DND-41 (cell line): ENCODE measurements around the gene TTC12.

Source experiments
- ATAC-seq: fragments of 200-7000 bp; cut with Tn5 transposase; 3 replicates; pipeline ENCODE4 v1.9.1; 2021; ENCODE audit warnings: low read depth; ENCODE audit not compliant: insufficient read depth
- DNase-seq: peaks from one replicate; pipeline ENCODE4 v3.0.0-alpha.2; 2020
- H2AFZ ChIP-seq: 2 replicates; pipeline ENCODE4 v1.6.0; 2012; ENCODE audit warnings: low read depth, low read length
- H3K27ac ChIP-seq: 2 replicates; pipeline ENCODE4 v1.5.1; 2012; ENCODE audit warnings: low read length, inconsistent platforms
- H3K27me3 ChIP-seq: fragments of 200-600 bp; sonication (generic); 2 replicates; pipeline ENCODE4 v1.6.0; 2012; ENCODE audit warnings: low read length, mild to moderate bottlenecking, inconsistent platforms; ENCODE audit not compliant: insufficient read depth, poor library complexity
- H3K36me3 ChIP-seq: 2 replicates; pipeline ENCODE4 v1.5.1; 2012; ENCODE audit warnings: low read length, inconsistent platforms; ENCODE audit not compliant: insufficient read depth
- H3K4me1 ChIP-seq: 2 replicates; pipeline ENCODE4 v1.5.1; 2012; ENCODE audit warnings: mild to moderate bottlenecking, low read length; ENCODE audit not compliant: insufficient read depth
- H3K4me2 ChIP-seq: 2 replicates; pipeline ENCODE4 v1.6.0; 2012; ENCODE audit warnings: mild to moderate bottlenecking, moderate library complexity, low read length, inconsistent platforms; ENCODE audit not compliant: insufficient read depth
- H3K4me3 ChIP-seq, 2 experiments: fragments of 200-600 bp in 1 of 2; shearing (Covaris generic) in 1 of 2; 2 replicates each; pipeline ENCODE4 v1.5.1; 2012 to 2016; ENCODE audit warnings: inconsistent platforms in 2 of 2, low read length in 2 of 2, mild to moderate bottlenecking in 2 of 2, low read depth in 1 of 2, moderate library complexity in 1 of 2
- H3K79me2 ChIP-seq: 2 replicates; pipeline ENCODE4 v1.6.0; 2012; ENCODE audit warnings: low read length, inconsistent platforms; ENCODE audit not compliant: insufficient read depth
- H3K9ac ChIP-seq: 2 replicates; pipeline ENCODE4 v1.6.0; 2012; ENCODE audit warnings: low read depth, mild to moderate bottlenecking, inconsistent platforms, low read length, moderate library complexity
- H3K9me3 ChIP-seq: 2 replicates; pipeline ENCODE4 v1.5.1; 2012; ENCODE audit warnings: low read length, moderate library complexity, mild to moderate bottlenecking, inconsistent platforms; ENCODE audit not compliant: insufficient read depth, severe bottlenecking
- H4K20me1 ChIP-seq: 2 replicates; pipeline ENCODE4 v1.6.0; 2012; ENCODE audit warnings: low read length; ENCODE audit not compliant: insufficient read depth
- EZH2 ChIP-seq: IDR thresholded peaks from 3 replicates; pipeline ENCODE4 v1.6.1; 2012; ENCODE audit warnings: borderline replicate concordance, low read depth, mild to moderate bottlenecking, moderate library complexity, low read length, inconsistent platforms; ENCODE audit not compliant: severe bottlenecking
- TF ChIP-seq, protein P1 (sequence below): IDR thresholded peaks from 2 replicates; pipeline ENCODE4 v1.5.1; 2012; ENCODE audit warnings: borderline replicate concordance, low read length, moderate library complexity, mild to moderate bottlenecking; ENCODE audit not compliant: poor library complexity, severe bottlenecking; ENCODE audit errors: extremely low read depth

Gene TTC12

DNA sequence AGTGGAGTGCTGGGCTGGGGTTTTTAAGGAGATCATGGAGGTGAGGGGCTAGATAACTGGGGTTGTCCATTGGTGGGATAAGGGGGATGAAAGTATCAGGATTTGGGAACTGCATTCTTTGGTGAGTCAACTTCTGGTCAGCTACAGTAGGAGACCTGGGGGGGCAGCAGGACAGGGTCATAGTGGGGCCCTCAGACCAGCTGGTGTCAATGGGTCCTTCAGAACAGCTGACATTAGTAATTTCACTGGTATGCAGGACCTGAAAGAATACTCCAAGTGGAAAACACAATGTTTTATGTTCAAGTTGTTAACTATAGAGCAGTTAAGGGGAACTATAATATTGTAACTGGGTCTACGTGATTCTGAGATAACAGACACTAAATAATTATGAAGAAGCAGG, 2.8 kb upstream of the TTC12 start:
- Histone ChIP-seq H3K27me3 (peaks cover 13% of the 10 kb centered on the region), H3K9me3 (no peaks in the 10 kb centered on the region), H3K79me2 (no peaks in the 10 kb centered on the region), H3K4me1 (no peaks in the 10 kb centered on the region), H3K4me3 (no peak overlapping the region), H3K4me2 (no peak overlapping the region), H3K36me3 (no peaks in the 10 kb centered on the region), H3K27ac (no peak overlapping the region), H4K20me1 (no peaks in the 10 kb centered on the region), H2AFZ (no peak overlapping the region), H3K9ac (no peak overlapping the region)
- DNase-seq, result no peak
- ATAC-seq, result no peak
- TF ChIP-seq, protein P1, sequence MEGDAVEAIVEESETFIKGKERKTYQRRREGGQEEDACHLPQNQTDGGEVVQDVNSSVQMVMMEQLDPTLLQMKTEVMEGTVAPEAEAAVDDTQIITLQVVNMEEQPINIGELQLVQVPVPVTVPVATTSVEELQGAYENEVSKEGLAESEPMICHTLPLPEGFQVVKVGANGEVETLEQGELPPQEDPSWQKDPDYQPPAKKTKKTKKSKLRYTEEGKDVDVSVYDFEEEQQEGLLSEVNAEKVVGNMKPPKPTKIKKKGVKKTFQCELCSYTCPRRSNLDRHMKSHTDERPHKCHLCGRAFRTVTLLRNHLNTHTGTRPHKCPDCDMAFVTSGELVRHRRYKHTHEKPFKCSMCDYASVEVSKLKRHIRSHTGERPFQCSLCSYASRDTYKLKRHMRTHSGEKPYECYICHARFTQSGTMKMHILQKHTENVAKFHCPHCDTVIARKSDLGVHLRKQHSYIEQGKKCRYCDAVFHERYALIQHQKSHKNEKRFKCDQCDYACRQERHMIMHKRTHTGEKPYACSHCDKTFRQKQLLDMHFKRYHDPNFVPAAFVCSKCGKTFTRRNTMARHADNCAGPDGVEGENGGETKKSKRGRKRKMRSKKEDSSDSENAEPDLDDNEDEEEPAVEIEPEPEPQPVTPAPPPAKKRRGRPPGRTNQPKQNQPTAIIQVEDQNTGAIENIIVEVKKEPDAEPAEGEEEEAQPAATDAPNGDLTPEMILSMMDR, result no peak
- TF ChIP-seq EZH2, result no peak

DNA sequence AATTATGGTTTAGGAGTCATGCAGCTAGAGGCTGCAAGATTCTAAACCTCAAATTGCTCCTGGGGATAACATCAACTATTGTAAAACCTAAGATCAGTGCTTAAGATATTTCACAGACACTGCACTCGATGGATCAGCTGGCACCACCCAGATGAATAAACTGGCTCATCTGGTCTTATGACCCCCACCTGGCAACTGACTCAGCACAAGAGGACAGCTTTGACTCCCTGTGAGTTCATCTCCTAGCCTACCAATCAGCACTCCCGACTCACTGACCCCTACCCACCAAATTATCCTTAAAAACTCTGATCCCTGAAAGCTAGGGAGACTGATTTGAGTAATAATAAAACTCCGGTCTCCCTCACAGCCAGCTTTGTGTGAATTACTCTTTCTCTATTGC, 782 bp upstream of the TTC12 start:
- TF ChIP-seq EZH2, result no peak
- TF ChIP-seq, protein P1, result no peak
- Histone ChIP-seq H3K79me2 (no peaks in the 10 kb centered on the region), H3K27ac (no peak overlapping the region), H3K4me2 (no peak overlapping the region), H3K9ac (no peak overlapping the region), H3K4me1 (no peaks in the 10 kb centered on the region), H3K4me3 (no peak overlapping the region), H3K27me3 (peaks cover 7% of the 10 kb centered on the region), H2AFZ (no peak overlapping the region), H4K20me1 (no peaks in the 10 kb centered on the region), H3K9me3 (no peaks in the 10 kb centered on the region), H3K36me3 (no peaks in the 10 kb centered on the region)
- ATAC-seq (no peak), DNase-seq (no peak)

DNA sequence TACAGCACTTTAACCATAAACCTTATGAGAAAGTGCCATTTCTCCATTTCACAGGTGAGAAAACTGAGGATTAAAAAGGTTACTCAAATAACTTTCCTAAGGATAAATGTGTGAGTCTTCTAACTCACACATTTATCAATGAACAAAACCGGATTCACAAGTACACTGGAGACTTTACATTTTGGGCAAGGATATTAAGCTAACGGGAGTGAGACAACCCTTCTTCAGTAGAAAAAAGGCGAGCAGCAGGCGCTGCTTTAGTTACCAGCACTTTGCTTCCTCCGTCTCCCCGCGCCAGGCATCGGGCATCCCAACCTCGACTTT, 356 bp upstream of the TTC12 start:
- ATAC-seq, result no peak
- H3K4me1 ChIP-seq, result no peaks in the 10 kb centered on the region
- H3K9me3 ChIP-seq, result no peaks in the 10 kb centered on the region
- no peak overlapping the region for H3K4me2 ChIP-seq
- DNase-seq, result no peak
- no peaks in the 10 kb centered on the region for H3K79me2 ChIP-seq
- H2AFZ ChIP-seq, result no peak overlapping the region
- H3K4me3 ChIP-seq, result no peak overlapping the region
- no peak overlapping the region for H3K27ac ChIP-seq
- no peaks in the 10 kb centered on the region for H3K36me3 ChIP-seq
- TF ChIP-seq, protein P1, result no peak
- TF ChIP-seq EZH2, result no peak
- H3K9ac ChIP-seq, result no peak overlapping the region
- H3K27me3 ChIP-seq, result peaks cover 5% of the 10 kb centered on the region
- H4K20me1 ChIP-seq, result no peaks in the 10 kb centered on the region

DNA sequence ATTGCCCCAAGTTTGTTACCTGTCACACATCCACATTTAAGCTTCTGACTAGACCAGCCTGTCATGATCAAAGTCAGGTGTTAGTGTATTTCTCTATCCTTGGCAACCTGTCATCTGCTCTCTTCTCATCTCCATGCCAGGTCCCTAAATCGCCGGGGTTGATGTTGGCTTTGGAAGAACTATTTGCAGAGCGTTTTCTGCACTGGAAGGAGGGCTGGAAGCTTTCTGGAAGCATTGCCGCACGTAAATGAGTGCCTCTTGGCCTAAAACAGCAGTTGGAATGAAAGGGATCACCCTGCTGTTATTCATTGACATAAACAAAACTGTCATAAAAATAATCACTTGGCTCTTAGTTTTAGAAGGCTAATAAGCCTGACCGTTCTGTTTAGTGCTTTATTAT, 1.4 kb downstream of the TTC12 start:
- no peaks in the 10 kb centered on the region for H3K4me1 ChIP-seq
- DNase-seq (no peak), ATAC-seq (no peak)
- no peaks in the 10 kb centered on the region for H3K9me3 ChIP-seq
- no peaks in the 10 kb centered on the region for H3K36me3 ChIP-seq
- no peak overlapping the region for H2AFZ ChIP-seq
- no peaks in the 10 kb centered on the region for H3K79me2 ChIP-seq
- no peak overlapping the region for H3K4me3 ChIP-seq
- no peak overlapping the region for H3K4me2 ChIP-seq
- H4K20me1 ChIP-seq, result no peaks in the 10 kb centered on the region
- H3K27me3 ChIP-seq, result no peaks in the 10 kb centered on the region
- H3K9ac ChIP-seq, result no peak overlapping the region
- H3K27ac ChIP-seq, result no peak overlapping the region
- no peak for TF ChIP-seq EZH2
- TF ChIP-seq, protein P1, result no peak
